Measurements from ENCODE around the gene CDYL. TPM values are rescaled to one million over a fixed set of nuclear protein-coding genes. Genes with fewer than 3 reads are reported as not detected.

CDYL gene
- total RNA-seq, 3 donors from 2014 or later (not counting 1 experiment from before 2014, with no cell fraction given) = 81.3 to 101 (median 83.8) TPM

- ATAC-seq (no peak), DNase-seq (no peak)
- Histone ChIP-seq H3K27ac (ENCODE audit: low read length) (no peak overlapping the region), H3K4me1 (ENCODE audit: control insufficient read depth, insufficient read depth, low read length) (no peaks in the 10 kb centered on the region), H3K9me3 (ENCODE audit: control insufficient read depth, insufficient read depth, low read length) (no peaks in the 10 kb centered on the region), H3K36me3 (ENCODE audit: control insufficient read depth, insufficient read depth, low read length) (no peaks in the 10 kb centered on the region), H3K27me3 (ENCODE audit: control insufficient read depth, insufficient read depth, low read length) (no peaks in the 10 kb centered on the region), H3K4me3 (ENCODE audit: low read length) (no peak overlapping the region)
- intact Hi-C loops (cut with micrococcal nuclease) = no loop called here
- H3K36me3 Mint-ChIP-seq = no peaks in the 10 kb centered on the region
- H3K27ac Mint-ChIP-seq = no peak overlapping the region
- H3K9me3 Mint-ChIP-seq = no peaks in the 10 kb centered on the region
- no peak for TF ChIP-seq CTCF (IDR thresholded peaks at IDR 0.05)
- H3K4me3 Mint-ChIP-seq = no peak overlapping the region
- H3K4me1 Mint-ChIP-seq = no peaks in the 10 kb centered on the region
- WGBS (ENCODE audit: insufficient coverage) = 94% methylated on average over 6 of the region's 7 CpGs
- H3K27me3 Mint-ChIP-seq (ENCODE audit: low read depth in 2 of 2) = peaks cover under 1 to 6% of the 10 kb centered on the region in 2 donors
Measured at GRCh38 chr6:4768815-4769214, 7.4 kb upstream of the CDYL start.

GRCh38 chr6:4772750-4773149, 3.5 kb upstream of the CDYL start:
- H3K27me3 Mint-ChIP-seq (ENCODE audit: low read depth in 2 of 2) = peaks cover 0 to 5% of the 10 kb centered on the region in 2 donors
- H3K27ac Mint-ChIP-seq = no peak overlapping the region
- H3K36me3 Mint-ChIP-seq = no peaks in the 10 kb centered on the region
- H3K4me3 Mint-ChIP-seq = no peak overlapping the region
- no peaks in the 10 kb centered on the region for H3K9me3 ChIP-seq (ENCODE audit: control insufficient read depth, insufficient read depth, low read length)
- H3K4me1 Mint-ChIP-seq = peaks cover 18 to 22% of the 10 kb centered on the region in 2 donors
- TF ChIP-seq CTCF (IDR thresholded peaks at IDR 0.05) = no peak
- ATAC-seq (no peak), DNase-seq (no peak)
- no peaks in the 10 kb centered on the region for H3K27me3 ChIP-seq (ENCODE audit: control insufficient read depth, insufficient read depth, low read length)
- WGBS (ENCODE audit: insufficient coverage) = 78% methylated on average over 4 of the region's 5 CpGs
- no peaks in the 10 kb centered on the region for H3K36me3 ChIP-seq (ENCODE audit: control insufficient read depth, insufficient read depth, low read length)
- intact Hi-C loops (cut with micrococcal nuclease) = loop anchor here (10.0 kb wide), 4 partner anchors 142 to 758 kb away; partner anchors contain the start of gene ECI2
- peaks cover 10% of the 10 kb centered on the region for H3K4me1 ChIP-seq (ENCODE audit: control insufficient read depth, insufficient read depth, low read length)
- H3K27ac ChIP-seq (ENCODE audit: low read length) = no peak overlapping the region
- no peaks in the 10 kb centered on the region for H3K9me3 Mint-ChIP-seq
- no peak overlapping the region for H3K4me3 ChIP-seq (ENCODE audit: low read length)

GRCh38 chr6:4773181-4773580, 3.0 kb upstream of the CDYL start:
- no peak overlapping the region for H3K4me3 Mint-ChIP-seq

More at GRCh38 chr6:4773181-4773580, 3.0 kb upstream of the CDYL start:
- Mint-ChIP-seq H3K4me1 (peaks cover 22 to 26% of the 10 kb centered on the region in 2 donors), H3K36me3 (no peaks in the 10 kb centered on the region), H3K27me3 (ENCODE audit: low read depth in 2 of 2) (peaks cover 0 to under 1% of the 10 kb centered on the region in 2 donors), H3K9me3 (no peaks in the 10 kb centered on the region), H3K27ac (no peak overlapping the region)
- DNase-seq (no peak), ATAC-seq (no peak)
- no peak for TF ChIP-seq CTCF (IDR thresholded peaks at IDR 0.05)
- H3K4me3 ChIP-seq (ENCODE audit: low read length) = no peak overlapping the region
- 67% methylated on average over 3 of the region's 7 CpGs for WGBS (ENCODE audit: insufficient coverage)
- peaks cover 10% of the 10 kb centered on the region for H3K4me1 ChIP-seq (ENCODE audit: control insufficient read depth, insufficient read depth, low read length)
- intact Hi-C loops (cut with micrococcal nuclease) = loop anchor here (10.0 kb wide), 4 partner anchors 142 to 758 kb away; partner anchors contain the start of gene ECI2
- no peaks in the 10 kb centered on the region for H3K9me3 ChIP-seq (ENCODE audit: control insufficient read depth, insufficient read depth, low read length)
- H3K36me3 ChIP-seq (ENCODE audit: control insufficient read depth, insufficient read depth, low read length) = no peaks in the 10 kb centered on the region
- no peak overlapping the region for H3K27ac ChIP-seq (ENCODE audit: low read length)
- H3K27me3 ChIP-seq (ENCODE audit: control insufficient read depth, insufficient read depth, low read length) = no peaks in the 10 kb centered on the region

Data from natural killer cell (primary cell).